ENCODE data around the gene CLMN.
"Not testable (repeated sequence)": the region's sequence is repeated elsewhere in the genome, so short reads cannot be mapped to it uniquely, and the experiment has no call there.

Gene CLMN

DNA sequence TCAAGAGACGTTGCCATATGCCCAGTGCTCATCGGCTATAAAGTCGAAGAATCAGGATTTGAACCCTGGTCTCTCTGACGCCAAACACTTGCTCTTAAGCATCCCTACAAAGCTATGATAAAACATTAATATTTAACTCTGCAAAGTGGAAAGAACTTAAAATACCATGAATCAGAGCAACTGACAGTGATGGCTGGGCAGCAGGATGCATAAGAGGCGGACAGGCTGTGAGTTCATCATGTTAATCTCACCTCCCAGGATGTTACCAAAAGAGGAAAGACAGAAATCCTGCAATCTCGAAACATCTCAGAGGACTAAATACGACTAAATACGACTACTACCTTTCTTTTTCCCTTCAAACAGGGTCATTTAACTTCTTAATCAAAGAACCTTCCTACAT is 168.1 kb downstream of the CLMN start:
- no peak for DNase-seq

DNA sequence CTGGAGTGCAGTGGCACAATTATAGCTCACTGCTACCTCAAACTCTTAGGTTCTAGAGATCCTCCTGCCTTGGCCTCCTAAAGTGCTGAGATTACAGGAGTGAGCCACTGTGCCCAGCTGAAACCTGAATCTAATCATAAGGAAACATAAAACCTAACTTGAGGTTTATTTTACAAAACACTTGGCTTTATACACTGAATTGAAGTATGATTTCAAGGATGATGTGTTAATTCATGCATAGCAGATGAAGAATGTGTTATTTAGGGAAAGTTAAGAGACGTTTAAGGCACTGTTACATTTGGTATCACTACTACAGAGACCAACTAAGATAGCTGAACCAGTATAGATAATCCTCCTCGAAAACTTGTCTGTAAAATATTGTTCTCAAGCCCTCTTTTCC is 168.8 kb downstream of the CLMN start:
- no peak for DNase-seq

DNA sequence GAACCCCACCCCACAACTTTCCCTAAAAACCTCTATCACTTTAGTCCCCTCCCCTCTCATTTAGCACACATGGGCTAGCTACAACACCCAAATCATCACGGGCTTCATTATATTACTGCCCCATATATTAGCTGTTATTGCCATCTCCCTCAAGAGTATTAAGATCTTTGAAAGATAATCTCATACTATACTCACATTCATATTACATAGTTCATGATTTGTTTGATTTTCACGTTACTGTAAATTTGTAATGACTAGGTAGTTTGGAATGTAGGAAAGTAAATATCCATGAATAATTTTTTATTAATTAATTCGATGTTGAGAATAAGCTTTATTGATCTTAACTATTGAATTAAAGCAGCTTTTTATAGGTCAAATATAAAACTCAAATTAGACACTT is 170.3 kb downstream of the CLMN start:
- DNase-seq, result no peak

DNA sequence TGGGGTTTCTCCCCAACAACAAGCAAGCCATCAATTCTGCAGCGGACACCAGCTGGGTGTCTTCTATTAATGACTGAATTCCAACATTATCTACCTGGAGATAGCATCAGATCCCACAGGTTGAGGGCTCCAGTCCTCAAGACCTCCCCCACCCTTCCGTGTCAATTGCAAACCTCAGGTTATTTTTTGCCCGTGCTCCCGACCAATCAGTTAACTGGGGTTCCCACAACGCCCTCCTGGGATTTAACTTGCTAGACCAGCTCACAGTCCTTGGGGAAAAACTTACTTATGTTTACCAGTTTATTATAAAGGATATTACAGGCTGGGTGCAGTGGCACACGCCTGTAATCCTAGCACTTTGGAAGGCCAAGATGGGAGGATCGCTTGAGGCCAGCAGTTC is 172.1 kb downstream of the CLMN start:
- DNase-seq, result no peak

DNA sequence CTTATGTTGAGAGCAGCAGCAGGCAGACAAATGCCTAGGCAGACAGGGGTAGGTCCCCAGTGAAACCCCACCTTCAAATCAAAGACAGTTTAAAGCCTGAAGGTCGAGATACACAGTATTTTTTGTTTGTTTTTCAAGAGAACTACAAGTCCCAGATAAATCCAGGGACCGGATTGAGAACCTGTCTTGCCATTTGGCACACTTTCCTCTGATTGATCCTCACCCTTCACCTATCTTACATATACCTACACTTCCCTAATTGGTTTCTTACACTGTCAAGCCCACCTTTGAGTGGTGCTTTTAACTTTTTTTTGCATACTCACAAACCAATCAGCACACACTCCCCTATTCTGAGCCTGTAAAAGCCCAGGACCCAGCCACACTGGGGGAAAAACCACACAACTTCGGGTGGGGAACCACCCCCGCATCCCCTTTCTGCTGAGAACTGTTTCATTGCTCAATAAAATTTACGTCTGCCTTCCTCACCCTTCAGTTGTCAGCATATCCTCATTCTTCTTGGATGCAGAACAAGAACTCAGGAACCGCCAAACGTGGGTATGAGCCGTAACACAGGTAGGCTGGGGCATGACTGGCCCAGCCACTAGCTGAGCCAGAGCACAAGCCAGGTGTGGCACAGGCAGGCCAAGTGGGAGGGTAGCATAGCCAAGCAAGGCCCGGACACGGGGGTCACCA is 173.5 kb downstream of the CLMN start:
- DNase-seq, result no peak

DNA sequence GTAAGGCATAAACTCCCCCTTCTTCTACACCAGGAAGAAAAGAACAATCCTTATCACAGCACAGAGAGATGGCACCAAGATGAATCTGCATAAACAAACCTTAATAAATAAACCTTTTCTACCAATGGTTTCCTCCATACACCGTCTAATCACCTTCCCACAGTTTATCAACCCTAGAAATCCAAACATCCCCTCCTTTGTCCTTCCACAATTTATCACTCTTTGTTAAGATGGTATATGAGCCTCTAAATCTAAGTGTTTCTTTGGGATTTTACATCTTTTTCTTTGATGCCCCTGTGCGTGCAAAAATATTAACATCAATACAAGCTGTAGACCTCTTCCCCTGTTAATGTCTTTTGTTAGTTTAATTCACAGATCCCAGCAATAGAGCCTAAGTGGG is 174.9 kb downstream of the CLMN start:
- DNase-seq, result no peak

DNA sequence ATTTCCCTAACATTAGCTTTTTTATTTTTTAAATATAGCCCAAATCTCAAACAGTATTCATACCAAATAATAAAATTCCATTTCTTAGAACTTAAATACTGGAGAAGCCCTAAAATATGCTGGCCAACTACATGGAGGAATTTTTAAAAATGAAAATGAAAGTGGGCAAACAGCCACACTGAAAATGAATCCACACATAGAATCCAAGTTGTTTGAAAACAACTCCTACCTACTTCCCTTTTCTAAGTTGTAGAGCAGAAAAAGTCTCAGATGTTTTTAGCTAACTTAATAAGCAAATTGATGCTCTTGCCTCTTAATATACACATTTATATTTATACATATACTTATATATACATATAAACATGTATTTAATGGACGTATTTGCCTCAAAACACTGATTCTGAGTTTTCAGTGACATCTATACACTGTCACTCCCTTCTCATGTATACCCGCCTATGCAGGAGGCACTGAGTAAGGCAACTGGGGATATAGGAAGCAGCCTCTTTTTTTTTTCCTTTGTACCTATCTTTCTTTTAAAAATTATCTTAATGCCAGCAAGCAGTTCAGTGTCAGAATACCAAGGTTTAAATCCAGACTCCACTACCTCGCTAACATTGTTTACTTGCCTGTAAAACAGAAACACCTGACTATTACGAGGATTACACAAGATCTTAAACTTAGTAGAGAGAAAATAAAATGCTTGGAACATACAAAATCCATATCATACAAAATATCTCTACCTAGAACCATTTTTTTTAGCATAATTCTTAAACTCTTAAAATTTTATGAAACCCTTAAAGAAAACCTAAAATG is 175.7 kb downstream of the CLMN start:
- no peak for DNase-seq

DNA sequence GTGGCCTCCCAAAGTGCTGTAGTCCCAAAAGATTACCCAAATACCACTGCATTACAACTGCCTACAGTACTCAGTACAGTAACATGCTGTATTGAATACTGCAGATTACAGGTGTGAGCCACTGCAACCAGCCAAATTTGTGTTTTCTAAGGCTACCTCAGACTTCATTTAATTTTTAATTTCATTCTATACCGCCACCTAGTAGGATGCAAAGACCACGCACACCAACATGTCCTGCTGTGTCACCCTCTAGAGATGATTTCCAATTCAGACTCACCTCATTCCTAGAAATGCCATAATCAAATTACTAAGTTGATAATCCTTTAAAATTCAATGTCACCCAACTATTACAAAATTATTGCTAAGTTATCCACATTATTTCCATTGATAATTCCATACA is 177.5 kb downstream of the CLMN start:
- no peak for DNase-seq

DNA sequence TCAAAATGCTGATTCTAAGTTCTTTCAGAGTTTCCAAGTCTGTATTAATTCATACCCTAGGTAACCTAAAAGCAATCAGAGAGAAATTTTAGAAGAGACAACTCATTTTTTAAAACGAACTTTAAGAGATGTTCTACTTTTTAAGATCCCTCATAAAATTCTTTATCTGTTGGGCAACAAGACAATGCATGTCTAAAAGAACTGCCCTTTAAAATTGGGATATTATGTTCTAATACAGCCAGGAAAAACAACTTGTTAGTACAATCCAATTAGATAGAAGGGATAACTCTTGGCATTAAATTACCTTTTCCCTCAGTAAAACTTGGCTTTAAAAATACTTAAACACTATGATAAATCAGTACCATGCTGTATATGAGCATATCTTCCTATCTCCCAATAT is 178.0 kb downstream of the CLMN start:
- no peak for DNase-seq

DNA sequence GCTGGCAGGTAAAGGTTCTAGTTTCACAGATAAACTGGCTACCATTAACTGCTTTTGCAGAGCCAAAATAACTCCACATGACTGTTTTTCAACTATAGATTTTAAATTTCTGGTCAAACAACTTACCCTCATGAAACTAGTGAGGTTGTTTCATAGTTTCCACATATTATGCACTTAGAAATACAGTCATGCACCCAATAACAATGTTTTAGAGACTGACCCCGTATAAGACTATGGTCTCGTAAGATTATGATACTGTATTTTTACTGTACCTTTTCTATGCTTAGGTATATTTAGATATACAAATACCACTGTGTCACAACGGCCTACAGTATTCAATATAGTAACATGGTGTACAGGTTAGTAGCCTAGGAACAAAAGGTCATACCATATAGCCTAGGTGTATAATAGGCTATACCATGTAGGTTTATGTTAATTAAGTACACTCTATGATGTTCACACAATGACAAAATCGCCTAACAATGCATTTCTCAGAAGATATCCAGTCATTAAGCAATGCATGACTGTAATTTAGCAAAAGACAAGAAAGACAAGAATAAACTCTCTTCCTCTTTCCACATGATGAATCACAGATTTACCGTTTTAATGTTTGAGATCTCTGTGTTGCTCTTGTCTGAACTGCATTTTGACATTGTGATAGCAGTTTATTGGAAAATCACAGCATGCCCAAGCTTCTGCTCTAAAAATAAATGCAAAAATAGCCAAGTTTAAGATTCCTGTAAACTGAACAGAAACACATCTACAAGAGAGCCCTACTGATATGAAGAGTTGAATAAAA is 179.4 kb downstream of the CLMN start:
- DNase-seq, result no peak

DNA sequence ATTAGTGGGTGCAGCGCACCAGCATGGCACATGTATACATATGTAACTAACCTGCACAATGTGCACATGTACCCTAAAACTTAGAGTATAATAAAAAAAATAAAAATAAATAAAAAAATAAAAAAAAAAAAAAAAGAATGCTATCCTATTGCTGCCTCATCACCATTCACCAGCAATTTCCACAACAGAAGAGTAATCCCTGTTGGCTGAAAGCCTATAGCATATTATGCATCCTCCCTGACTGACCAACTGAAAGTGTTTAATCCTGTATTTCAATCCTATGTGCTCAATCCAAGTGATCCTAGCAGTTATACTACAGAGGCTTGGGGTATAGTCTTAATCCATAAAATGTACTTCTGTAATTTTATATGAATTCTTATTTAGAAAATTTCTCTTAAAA is 180.8 kb downstream of the CLMN start:
- DNase-seq, result no peak

DNA sequence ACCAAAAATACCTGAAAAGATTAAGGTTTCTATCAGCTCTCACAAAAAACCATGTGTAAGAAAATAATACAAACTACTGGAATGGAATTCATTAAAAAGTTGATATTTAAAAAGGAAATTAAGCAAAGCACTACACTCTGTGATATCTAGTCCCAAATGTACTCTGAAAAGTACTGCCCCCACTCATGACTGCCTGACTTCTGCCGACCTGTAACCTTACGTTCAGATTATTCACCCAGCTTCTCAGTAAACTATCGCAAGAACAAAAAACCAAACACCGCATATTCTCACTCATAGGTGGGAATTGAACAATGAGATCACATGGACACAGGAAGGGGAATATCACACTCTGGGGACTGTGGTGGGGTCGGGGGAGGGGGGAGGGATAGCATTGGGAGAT is 181.3 kb downstream of the CLMN start:
- not testable (repeated sequence) for DNase-seq

DNA sequence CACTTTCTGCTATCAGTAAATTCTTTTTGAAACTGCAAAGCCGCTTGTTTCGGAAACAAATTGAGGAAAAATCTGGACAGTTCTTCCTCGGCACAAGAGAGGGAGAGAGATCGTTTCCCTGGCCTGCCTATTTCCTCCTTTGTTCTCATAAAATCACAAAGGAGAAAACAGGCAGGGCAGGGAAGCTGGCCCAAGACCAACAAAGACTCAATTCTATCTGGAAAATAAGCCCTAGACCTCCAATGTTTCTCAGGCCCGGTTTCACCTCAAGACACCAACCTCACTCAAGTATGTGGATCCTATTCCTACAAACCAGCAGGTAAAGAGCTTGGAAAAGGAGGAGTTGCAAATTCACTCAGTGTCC is 181.9 kb downstream of the CLMN start:
- no peak for DNase-seq

DNA sequence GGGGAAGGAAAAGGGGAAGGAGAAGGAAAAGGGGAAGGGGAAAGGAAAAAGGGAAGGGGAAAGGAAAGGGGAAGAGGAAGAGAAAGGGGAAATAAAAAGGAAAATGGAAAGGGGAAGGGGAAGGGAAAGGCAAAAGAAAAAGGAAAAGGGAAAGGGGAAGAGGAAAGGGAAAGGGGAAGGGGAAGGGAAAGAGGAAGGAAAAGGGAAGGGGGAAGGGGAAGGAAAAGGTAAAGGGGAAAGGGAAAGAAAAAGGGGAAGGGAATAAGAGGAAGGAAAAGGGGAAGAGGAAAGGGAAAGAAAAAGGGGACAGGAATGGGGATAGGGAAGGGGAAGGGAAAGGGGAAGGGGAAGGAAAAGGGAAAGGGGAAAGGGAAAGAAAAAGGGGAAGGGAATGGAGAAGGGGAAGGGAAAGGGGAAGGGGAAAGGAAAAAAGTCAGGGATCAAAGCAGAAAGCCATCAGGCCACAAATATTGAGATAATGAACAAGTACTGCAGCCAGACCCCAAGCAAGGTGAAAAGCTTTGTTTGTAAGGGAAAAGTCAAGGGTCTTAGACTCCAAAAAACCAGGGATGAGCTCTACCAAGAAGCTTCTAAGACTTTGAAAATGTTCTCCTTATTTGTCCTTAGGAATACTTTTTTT is 182.4 kb downstream of the CLMN start:
- DNase-seq, result no peak

DNA sequence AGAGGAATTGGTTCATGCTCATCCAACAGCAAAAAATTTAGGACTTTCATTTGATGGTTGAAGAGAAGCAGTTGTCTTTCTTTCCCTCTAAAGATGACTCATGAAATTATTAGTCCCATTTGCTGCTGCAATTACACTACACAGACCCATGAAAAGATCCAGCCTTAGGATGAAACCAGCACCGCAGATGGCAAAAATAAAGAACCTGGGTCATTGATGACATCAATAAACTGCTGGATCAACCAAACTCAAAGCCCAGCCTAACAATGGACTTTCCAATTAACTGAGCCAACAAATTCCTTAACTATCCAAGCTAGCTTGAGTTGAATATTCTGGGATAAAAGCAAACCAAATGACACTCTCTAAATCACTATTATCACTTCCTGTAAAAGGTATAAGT is 183.1 kb downstream of the CLMN start:
- DNase-seq, result no peak

DNA sequence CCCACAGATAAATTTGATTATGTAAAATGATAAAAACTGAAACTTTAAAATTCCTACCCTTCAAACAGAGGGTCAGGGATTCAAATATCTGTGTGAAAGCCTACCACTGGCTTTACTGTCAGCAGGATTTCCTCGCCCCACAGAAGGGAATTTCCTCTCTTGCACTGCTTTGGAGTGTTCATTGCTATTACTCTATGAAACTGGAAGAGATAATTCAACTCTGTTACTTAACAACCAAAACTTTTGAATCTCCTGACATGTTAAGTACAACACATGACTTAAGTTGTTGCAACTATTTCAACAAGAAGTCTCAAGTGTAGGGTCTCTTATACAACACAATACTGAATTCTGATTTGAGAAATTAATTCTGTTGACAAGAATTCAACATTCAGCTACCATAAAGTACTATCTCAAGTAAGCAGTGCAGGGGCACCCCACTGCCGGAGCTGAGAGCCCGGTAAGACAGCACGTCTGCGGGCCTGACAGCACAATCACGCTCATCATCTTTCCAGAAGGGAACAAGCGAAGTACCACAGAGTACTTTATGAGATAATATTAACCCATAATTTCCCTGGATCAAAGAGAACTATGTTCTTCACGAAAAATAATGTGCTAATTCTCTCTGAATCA is 185.3 kb downstream of the CLMN start:
- no peak for DNase-seq

DNA sequence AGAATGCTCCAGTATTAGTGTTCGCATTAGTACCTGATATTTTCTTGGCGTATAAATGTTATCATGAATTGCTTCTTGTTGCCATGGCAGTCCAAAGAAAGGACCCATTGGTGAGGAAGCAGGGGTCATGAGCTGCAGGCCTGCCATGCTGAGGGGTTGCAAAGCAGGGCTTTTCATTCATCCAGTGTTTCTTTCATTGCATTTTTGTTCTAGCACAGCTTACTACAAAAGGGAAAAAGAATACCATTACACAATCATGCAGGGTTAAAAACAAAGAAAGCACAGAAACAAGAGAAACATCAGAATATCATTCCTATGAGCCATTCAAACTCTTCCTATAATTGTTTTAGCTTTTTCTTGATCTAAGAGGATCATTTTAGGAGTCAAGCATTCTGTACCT is 186.4 kb downstream of the CLMN start:
- no peak for DNase-seq

DNA sequence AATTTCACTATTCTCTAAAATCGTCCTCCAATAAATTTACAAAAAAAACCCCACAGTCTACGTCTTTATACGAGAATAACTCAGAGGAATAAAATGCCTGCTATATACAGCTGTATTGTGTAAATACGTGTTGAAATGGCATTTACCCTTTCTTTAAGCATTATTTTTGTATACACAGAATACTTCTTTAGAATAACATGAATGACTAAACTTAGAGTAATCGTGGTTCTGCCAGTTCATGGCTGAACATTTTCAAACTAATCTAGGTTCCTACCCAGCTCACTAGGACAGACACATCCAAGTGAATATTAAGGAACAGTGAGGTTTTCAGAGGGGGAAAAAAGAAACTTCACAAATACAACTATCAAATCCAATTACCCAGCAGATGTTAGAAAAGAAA is 186.9 kb downstream of the CLMN start:
- no peak for DNase-seq

Data from activated CD4-positive, alpha-beta T cell treated with anti-CD3 and anti-CD28 coated beads, Interleukin-2, amount 50 U/mL, for 4 hours (primary cell).